ENCODE measurements around the gene CXCL12.

The CXCL12 gene

GRCh38 chr10:44353128-44353390 is 31.8 kb downstream of the CXCL12 start:
- no peaks in the 10 kb centered on the region for H3K9me3 ChIP-seq (ENCODE audit: control insufficient read depth, low read length)
- H2AFZ ChIP-seq (ENCODE audit: low read depth, low read length): no peak overlapping the region
- H4K8ac ChIP-seq (ENCODE audit: low read length): peak overlapping the region; percentile 39
- peaks cover 6% of the 10 kb centered on the region for H3K4me1 ChIP-seq (ENCODE audit: control insufficient read depth, insufficient read depth, low read depth, low read length)
- no peak overlapping the region for H3K27ac ChIP-seq (ENCODE audit: low read length, poor library complexity, severe bottlenecking)
- no peak overlapping the region for H3K23ac ChIP-seq (ENCODE audit: low read length in 2 of 2)
- peaks cover 0 to 24% of the 10 kb centered on the region in 2 experiments for H3K27me3 ChIP-seq (ENCODE audit: control insufficient read depth in 1 of 2, insufficient read depth in 1 of 2, low read length in 2 of 2)
- H2BK5ac ChIP-seq (ENCODE audit: low read depth, low read length, poor library complexity, severe bottlenecking): no peak overlapping the region
- H3K9ac ChIP-seq (ENCODE audit: low read length): no peak overlapping the region
- H2BK120ac ChIP-seq (ENCODE audit: low read depth, low read length): peak overlapping the region; percentile 43
- no peaks in the 10 kb centered on the region for H3K79me1 ChIP-seq (replicated peaks; ENCODE audit: low read length, poor library complexity, severe bottlenecking)
- H3K18ac ChIP-seq (ENCODE audit: low read depth in 1 of 2, low read length in 2 of 2): peak overlapping the region in 1 of 2 experiments; percentile 25
- H3K36me3 ChIP-seq (ENCODE audit: control insufficient read depth in 1 of 2, insufficient read depth in 2 of 2, low read depth in 1 of 2, low read length in 2 of 2): peaks cover 0 to 3% of the 10 kb centered on the region in 2 experiments
- no peak overlapping the region for H3K4ac ChIP-seq (ENCODE audit: low read depth in 1 of 2, low read length in 2 of 2)
- peak overlapping the region; percentile 90 to 92 for H2BK12ac ChIP-seq (ENCODE audit: low read length in 2 of 2)
- H3K4me3 ChIP-seq (ENCODE audit: insufficient read depth in 1 of 2, low read depth in 1 of 2, low read length in 2 of 2): no peak overlapping the region
- no peak for DNase-seq
- WGBS: 89% methylated on average over 4 of the region's 4 CpGs
- peak overlapping the region; percentile 19 for H4K91ac ChIP-seq (ENCODE audit: low read length)
- H2AK5ac ChIP-seq (ENCODE audit: low read length, severe bottlenecking): no peak overlapping the region
- H2BK15ac ChIP-seq (ENCODE audit: low read depth, poor library complexity, severe bottlenecking): peak overlapping the region; percentile 91
- no peak overlapping the region for H3K4me2 ChIP-seq (ENCODE audit: low read length, poor library complexity, severe bottlenecking)
- peak overlapping the region in 1 of 2 experiments; percentile 53 for H3K14ac ChIP-seq (ENCODE audit: low read length in 2 of 2)

GRCh38 chr10:44352316-44353127 is 32.4 kb downstream of the CXCL12 start:
- H3K79me1 ChIP-seq (replicated peaks; ENCODE audit: low read length, poor library complexity, severe bottlenecking): no peaks in the 10 kb centered on the region
- 61% methylated on average over 11 of the region's 11 CpGs for WGBS
- peaks cover 0 to 3% of the 10 kb centered on the region in 2 experiments for H3K36me3 ChIP-seq (ENCODE audit: control insufficient read depth in 1 of 2, insufficient read depth in 2 of 2, low read depth in 1 of 2, low read length in 2 of 2)
- peak overlapping the region; percentile 39 for H4K8ac ChIP-seq (ENCODE audit: low read length)
- no peak overlapping the region for H3K23ac ChIP-seq (ENCODE audit: low read length in 2 of 2)
- H2BK15ac ChIP-seq (ENCODE audit: low read depth, poor library complexity, severe bottlenecking): peak overlapping the region; percentile 91
- H2BK12ac ChIP-seq (ENCODE audit: low read length in 2 of 2): peak overlapping the region; percentile 90 to 92
- peaks cover 6% of the 10 kb centered on the region for H3K4me1 ChIP-seq (ENCODE audit: control insufficient read depth, insufficient read depth, low read depth, low read length)
- peaks cover 2 to 24% of the 10 kb centered on the region in 2 experiments for H3K27me3 ChIP-seq (ENCODE audit: control insufficient read depth in 1 of 2, insufficient read depth in 1 of 2, low read length in 2 of 2)
- no peak overlapping the region for H3K4ac ChIP-seq (ENCODE audit: low read depth in 1 of 2, low read length in 2 of 2)
- peak overlapping the region; percentile 28 for H3K9ac ChIP-seq (ENCODE audit: low read length)
- H4K91ac ChIP-seq (ENCODE audit: low read length): peak overlapping the region; percentile 19
- no peak overlapping the region for H2BK5ac ChIP-seq (ENCODE audit: low read depth, low read length, poor library complexity, severe bottlenecking)
- no peak overlapping the region for H3K27ac ChIP-seq (ENCODE audit: low read length, poor library complexity, severe bottlenecking)
- no peak overlapping the region for H3K4me2 ChIP-seq (ENCODE audit: low read length, poor library complexity, severe bottlenecking)
- H2AK5ac ChIP-seq (ENCODE audit: low read length, severe bottlenecking): no peak overlapping the region
- H3K9me3 ChIP-seq (ENCODE audit: control insufficient read depth, low read length): no peaks in the 10 kb centered on the region
- H3K4me3 ChIP-seq (ENCODE audit: insufficient read depth in 1 of 2, low read depth in 1 of 2, low read length in 2 of 2): no peak overlapping the region
- peak overlapping the region; percentile 43 for H2BK120ac ChIP-seq (ENCODE audit: low read depth, low read length)
- peak; percentile 57 for DNase-seq
- peak overlapping the region in 1 of 2 experiments; percentile 37 for H3K18ac ChIP-seq (ENCODE audit: low read depth in 1 of 2, low read length in 2 of 2)
- H3K14ac ChIP-seq (ENCODE audit: low read length in 2 of 2): peak overlapping the region in 1 of 2 experiments; percentile 53
- no peak overlapping the region for H2AFZ ChIP-seq (ENCODE audit: low read depth, low read length)

GRCh38 chr10:44348496-44348895 is 36.4 kb downstream of the CXCL12 start:
- no peak overlapping the region for H3K18ac ChIP-seq (ENCODE audit: low read depth in 1 of 2, low read length in 2 of 2)
- peaks cover 8 to 15% of the 10 kb centered on the region in 2 experiments for H3K27me3 ChIP-seq (ENCODE audit: control insufficient read depth in 1 of 2, insufficient read depth in 1 of 2, low read length in 2 of 2)
- H2BK12ac ChIP-seq (ENCODE audit: low read length in 2 of 2): no peak overlapping the region
- H3K9me3 ChIP-seq (ENCODE audit: control insufficient read depth, low read length): no peaks in the 10 kb centered on the region
- H3K4ac ChIP-seq (ENCODE audit: low read depth in 1 of 2, low read length in 2 of 2): no peak overlapping the region
- no peak overlapping the region for H3K4me3 ChIP-seq (ENCODE audit: insufficient read depth in 1 of 2, low read depth in 1 of 2, low read length in 2 of 2)
- peak overlapping the region; percentile 12 for H2BK15ac ChIP-seq (ENCODE audit: low read depth, poor library complexity, severe bottlenecking)
- no peak overlapping the region for H4K8ac ChIP-seq (ENCODE audit: low read length)
- no peak for DNase-seq
- H3K23ac ChIP-seq (ENCODE audit: low read length in 2 of 2): no peak overlapping the region
- peaks cover 0 to under 1% of the 10 kb centered on the region in 2 experiments for H3K36me3 ChIP-seq (ENCODE audit: control insufficient read depth in 1 of 2, insufficient read depth in 2 of 2, low read depth in 1 of 2, low read length in 2 of 2)
- H2BK5ac ChIP-seq (ENCODE audit: low read depth, low read length, poor library complexity, severe bottlenecking): no peak overlapping the region
- no peaks in the 10 kb centered on the region for H3K79me1 ChIP-seq (replicated peaks; ENCODE audit: low read length, poor library complexity, severe bottlenecking)
- H3K14ac ChIP-seq (ENCODE audit: low read length in 2 of 2): no peak overlapping the region
- H3K4me2 ChIP-seq (ENCODE audit: low read length, poor library complexity, severe bottlenecking): no peak overlapping the region
- 94% methylated on average over 5 of the region's 5 CpGs for WGBS
- peaks cover 8% of the 10 kb centered on the region for H3K4me1 ChIP-seq (ENCODE audit: control insufficient read depth, insufficient read depth, low read depth, low read length)
- no peak overlapping the region for H2BK120ac ChIP-seq (ENCODE audit: low read depth, low read length)
- no peak overlapping the region for H2AK5ac ChIP-seq (ENCODE audit: low read length, severe bottlenecking)
- H2AFZ ChIP-seq (ENCODE audit: low read depth, low read length): no peak overlapping the region
- no peak overlapping the region for H4K91ac ChIP-seq (ENCODE audit: low read length)
- no peak overlapping the region for H3K27ac ChIP-seq (ENCODE audit: low read length, poor library complexity, severe bottlenecking)
- no peak overlapping the region for H3K9ac ChIP-seq (ENCODE audit: low read length)

GRCh38 chr10:44347609-44348400 is 37.1 kb downstream of the CXCL12 start:
- Histone ChIP-seq H2AFZ (ENCODE audit: low read depth, low read length) (no peak overlapping the region), H2BK120ac (ENCODE audit: low read depth, low read length) (no peak overlapping the region), H3K9ac (ENCODE audit: low read length) (no peak overlapping the region), H4K8ac (ENCODE audit: low read length) (no peak overlapping the region), H2BK5ac (ENCODE audit: low read depth, low read length, poor library complexity, severe bottlenecking) (no peak overlapping the region), H3K4me3 (ENCODE audit: insufficient read depth in 1 of 2, low read depth in 1 of 2, low read length in 2 of 2) (no peak overlapping the region), H3K9me3 (ENCODE audit: control insufficient read depth, low read length) (no peaks in the 10 kb centered on the region), H3K14ac (ENCODE audit: low read length in 2 of 2) (no peak overlapping the region), H2BK15ac (ENCODE audit: low read depth, poor library complexity, severe bottlenecking) (no peak overlapping the region), H3K36me3 (ENCODE audit: control insufficient read depth in 1 of 2, insufficient read depth in 2 of 2, low read depth in 1 of 2, low read length in 2 of 2) (no peaks in the 10 kb centered on the region), H3K4me1 (ENCODE audit: control insufficient read depth, insufficient read depth, low read depth, low read length) (peaks cover 8% of the 10 kb centered on the region), H2BK12ac (ENCODE audit: low read length in 2 of 2) (no peak overlapping the region), H3K79me1 (replicated peaks; ENCODE audit: low read length, poor library complexity, severe bottlenecking) (no peaks in the 10 kb centered on the region), H3K27ac (ENCODE audit: low read length, poor library complexity, severe bottlenecking) (no peak overlapping the region), H3K18ac (ENCODE audit: low read depth in 1 of 2, low read length in 2 of 2) (no peak overlapping the region), H3K4me2 (ENCODE audit: low read length, poor library complexity, severe bottlenecking) (no peak overlapping the region), H3K23ac (ENCODE audit: low read length in 2 of 2) (no peak overlapping the region), H2AK5ac (ENCODE audit: low read length, severe bottlenecking) (no peak overlapping the region), H3K27me3 (ENCODE audit: control insufficient read depth in 1 of 2, insufficient read depth in 1 of 2, low read length in 2 of 2) (peaks cover 13 to 18% of the 10 kb centered on the region in 2 experiments), H3K4ac (ENCODE audit: low read depth in 1 of 2, low read length in 2 of 2) (no peak overlapping the region), H4K91ac (ENCODE audit: low read length) (peak overlapping the region; percentile 9)
- no peak for DNase-seq
- 93% methylated on average over 10 of the region's 10 CpGs for WGBS

All from mesenchymal stem cell (in vitro differentiated cells and primary cell).